ENCODE results near the gene CYP2W1. TPM values are rescaled to one million over a fixed set of nuclear protein-coding genes. Genes with fewer than 3 reads are reported as not detected.
A peak's percentile ranks its signal among the peaks of the same experiment; 100 is the strongest.

CYP2W1 gene
- total and polyA plus RNA-seq, 2 donors (not counting 3 experiments of a cell fraction or from before 2014, with no cell fraction given), result not detected

- no peak overlapping the region for H3K9ac ChIP-seq (replicated peaks; ENCODE audit: extremely low read depth, insufficient read depth, low read length)
- H3K79me2 ChIP-seq (ENCODE audit: control insufficient read depth, insufficient read depth, low read length), result no peaks in the 10 kb centered on the region
- ChIA-PET CTCF (no interaction called here), POLR2A (interaction anchor here (1.1 kb wide), 1 partner anchor 122 kb away, joined by 6 read pairs; no protein-coding TSS in a partner anchor)
- TF ChIP-seq CTCF (IDR thresholded peaks at IDR 0.05; ENCODE audit: extremely low read depth in 1 of 2, insufficient read depth in 1 of 2, low read depth in 1 of 2, low read length in 2 of 2), result peak in 1 of 2 donors; percentile 3
- TF ChIP-seq MAX (IDR thresholded peaks at IDR 0.05; ENCODE audit: insufficient read depth, insufficient read length), result no peak
- TF ChIP-seq FOS (IDR thresholded peaks at IDR 0.05; ENCODE audit: borderline replicate concordance, insufficient read depth, low read length), result no peak
- TF ChIP-seq POLR2AphosphoS5 (IDR thresholded peaks at IDR 0.05; ENCODE audit: insufficient read depth, low read depth, low read length), result peak; percentile 4
- TF ChIP-seq EZH2 (IDR thresholded peaks at IDR 0.05; ENCODE audit: borderline replicate concordance, low read depth, low read length, severe bottlenecking), result no peak
- no peak for TF ChIP-seq MYC (IDR thresholded peaks at IDR 0.05; ENCODE audit: low read depth, low read length)
- intact Hi-C loops (cut with micrococcal nuclease) (no loop called here), dilution Hi-C loops (cut with MboI; ENCODE audit: extremely low pct_ligation_motif_present, low sequenced_read_pairs) (no loop called here)
- BruUV-seq (replicated peaks), result no TSS peak
- no peak for FAIRE-seq
- no peak for DNase-seq (ENCODE audit: low read depth, low spot score)
- H3K36me3 ChIP-seq (ENCODE audit: control insufficient read depth in 2 of 2, extremely low read depth in 1 of 2, insufficient read depth in 2 of 2, low read length in 2 of 2), result peaks cover 6% of the 10 kb centered on the region in 2 experiments
- H4K20me1 ChIP-seq (replicated peaks; ENCODE audit: control insufficient read depth, extremely low read depth, insufficient read depth, low read length), result no peaks in the 10 kb centered on the region
- no peak overlapping the region for H3K4me3 ChIP-seq (replicated peaks in 1 of 3; ENCODE audit: insufficient read depth in 1 of 3, low read depth in 1 of 3, low read length in 3 of 3)
- no peaks in the 10 kb centered on the region for H3K9me1 ChIP-seq (replicated peaks; ENCODE audit: control insufficient read depth, extremely low read depth, insufficient read depth, low read length)
- no peaks in the 10 kb centered on the region for H3K27me3 ChIP-seq (ENCODE audit: control insufficient read depth in 2 of 2, insufficient read depth in 2 of 2, low read length in 2 of 2)
- H3K9me3 ChIP-seq (replicated peaks; ENCODE audit: control insufficient read depth, insufficient read depth, low read length), result no peaks in the 10 kb centered on the region
- H3K4me1 ChIP-seq (ENCODE audit: control insufficient read depth, extremely low read depth, insufficient read depth, low read length), result no peaks in the 10 kb centered on the region
- no peak overlapping the region for H3K4me2 ChIP-seq (ENCODE audit: insufficient read depth, low read length)
- H3K27ac ChIP-seq (ENCODE audit: insufficient read depth, low read depth, low read length), result no peak overlapping the region
- no peak overlapping the region for H2AFZ ChIP-seq (ENCODE audit: low read depth, low read length)
Observed at GRCh38 chr7:963236-964078, 19.5 kb upstream of the CYP2W1 start.

Data from endothelial cell of umbilical vein (primary cell).